NCI-H774 (cell line): Measurements from ENCODE around the gene SUGCT.
"Not testable (repeated sequence)": the region's sequence is repeated elsewhere in the genome, so short reads cannot be mapped to it uniquely, and the experiment has no call there.

ENCODE experiments used
- DNase-seq: peaks from one replicate; lab custom pipeline; 2025; lab: John Stamatoyannopoulos, UW

Gene SUGCT

DNA sequence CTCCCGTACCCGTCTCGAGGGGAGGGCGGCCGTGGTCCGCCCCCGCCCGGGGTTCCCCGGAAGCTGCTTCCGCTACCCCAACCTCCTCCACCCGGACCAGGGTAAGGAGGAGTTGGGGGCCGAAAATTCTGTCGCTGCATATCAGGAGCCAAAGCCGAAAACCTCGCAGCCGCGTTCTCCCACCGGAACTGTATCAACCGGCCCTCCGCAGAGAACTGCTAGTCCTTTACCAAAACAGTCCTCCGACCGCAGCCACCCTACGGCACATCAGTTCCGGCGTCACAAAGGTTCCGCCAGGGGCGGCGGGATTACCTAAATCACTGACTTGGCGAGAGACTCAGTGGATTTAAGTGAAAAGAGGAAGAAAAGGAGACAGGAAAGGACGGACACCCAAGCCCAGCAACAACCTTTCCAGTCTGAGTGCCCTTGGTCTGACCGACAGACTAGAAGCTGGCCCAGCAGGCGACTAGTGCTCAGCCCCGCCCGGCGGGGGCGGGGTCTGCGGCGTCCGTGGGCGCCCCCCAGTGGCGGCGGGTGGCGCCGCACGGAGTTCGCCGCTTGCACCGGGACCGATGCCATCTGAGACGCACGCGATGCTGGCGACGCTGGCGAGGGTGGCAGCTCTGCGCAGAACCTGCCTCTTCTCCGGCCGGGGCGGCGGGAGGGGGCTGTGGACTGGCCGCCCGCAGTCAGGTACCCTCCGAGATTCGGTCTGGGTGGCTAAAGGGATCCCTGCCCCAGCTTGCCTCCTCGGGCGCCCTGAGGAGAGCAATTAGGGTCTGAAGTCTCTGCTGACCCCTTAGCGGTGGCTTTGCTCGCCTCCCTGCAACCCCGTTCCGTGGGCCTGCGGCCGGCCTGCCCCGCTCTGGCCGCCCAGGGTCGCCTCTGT, at the start of gene SUGCT, which contains the start of gene MPLKIP:
Gene SUGCT, plus strand, starts transcription at position 578 of the 889 bp plus-strand sequence.
Gene MPLKIP, minus strand, starts transcription at position 195 of the 889 bp plus-strand sequence. Its CDS starts 55 bp downstream, at position 140.
- DNase-seq = peak; percentile 88

DNA sequence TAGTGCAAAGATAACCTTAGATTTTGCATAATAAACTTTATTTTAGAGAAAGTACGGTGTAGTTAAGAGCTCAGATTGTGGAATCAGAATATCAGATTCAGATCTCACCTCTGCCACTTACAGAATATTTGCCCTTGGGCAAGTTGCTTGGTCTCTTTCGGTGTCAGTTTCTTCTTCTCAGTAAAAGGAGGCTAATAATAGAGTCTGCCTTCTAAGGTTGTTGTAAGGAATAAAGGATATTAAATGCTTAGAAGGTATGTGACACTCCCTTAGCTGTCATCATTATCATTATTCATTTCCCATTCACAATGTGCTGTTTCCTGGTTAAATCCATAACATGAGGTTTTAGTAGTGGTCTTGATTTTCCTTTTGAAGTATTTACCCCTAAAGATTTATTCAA, 42.6 kb upstream of the SUGCT start:
- DNase-seq = no peak

GRCh38 chr7:40093631-40094350, 41.0 kb upstream of the SUGCT start:
- no peak for DNase-seq

DNA sequence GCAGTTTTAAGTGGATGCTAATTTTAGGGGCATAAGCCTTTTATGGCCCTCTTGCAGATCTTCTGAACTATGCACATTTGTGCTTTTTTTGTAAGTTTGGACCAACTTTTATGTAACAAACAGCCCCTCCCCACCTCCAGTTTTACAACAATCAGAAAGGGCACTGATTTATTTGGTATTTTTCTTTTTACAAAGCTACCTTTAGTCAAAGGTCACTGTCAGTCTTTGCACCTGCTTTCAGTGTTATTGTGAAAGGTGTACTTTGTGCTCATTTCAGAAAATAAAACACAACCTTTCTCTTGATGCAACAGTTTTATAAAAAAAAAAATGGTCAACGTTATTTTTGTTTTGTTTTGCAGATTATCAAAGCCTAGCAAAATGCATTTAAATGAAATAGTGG, 39.6 kb upstream of the SUGCT start:
- no peak for DNase-seq

DNA sequence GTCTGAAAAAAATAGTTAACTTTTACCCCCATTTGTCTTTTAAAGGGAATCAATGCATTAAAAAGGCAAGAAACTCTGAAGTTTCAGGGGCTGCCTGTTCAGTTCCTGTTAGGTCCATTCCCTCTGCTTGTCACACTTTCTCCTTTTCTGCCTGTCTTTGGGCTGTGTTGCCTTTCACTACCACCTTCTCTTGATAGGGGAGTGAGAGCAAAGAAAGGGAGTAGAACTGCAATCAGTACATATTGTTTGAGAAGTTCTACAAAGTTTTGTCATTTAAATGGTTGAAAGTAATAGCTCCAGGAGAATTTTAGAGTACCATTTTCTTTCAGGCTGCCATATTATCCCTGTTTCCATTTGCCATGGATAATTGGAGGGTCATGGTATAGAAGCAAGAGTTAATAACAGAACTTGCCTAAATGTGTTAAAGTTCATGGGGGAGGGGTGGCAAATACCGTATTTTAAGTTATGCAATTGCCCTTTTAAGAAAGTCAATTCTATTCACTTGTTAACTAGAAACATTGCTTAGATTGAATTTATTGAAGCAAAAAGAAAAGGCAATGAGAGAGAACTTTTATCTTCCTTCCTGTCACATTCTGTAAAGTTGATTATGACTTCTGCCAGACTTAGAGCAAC, 39.0 kb upstream of the SUGCT start:
- DNase-seq = no peak

GRCh38 chr7:40097728-40098127, 37.1 kb upstream of the SUGCT start:
- DNase-seq = no peak

DNA sequence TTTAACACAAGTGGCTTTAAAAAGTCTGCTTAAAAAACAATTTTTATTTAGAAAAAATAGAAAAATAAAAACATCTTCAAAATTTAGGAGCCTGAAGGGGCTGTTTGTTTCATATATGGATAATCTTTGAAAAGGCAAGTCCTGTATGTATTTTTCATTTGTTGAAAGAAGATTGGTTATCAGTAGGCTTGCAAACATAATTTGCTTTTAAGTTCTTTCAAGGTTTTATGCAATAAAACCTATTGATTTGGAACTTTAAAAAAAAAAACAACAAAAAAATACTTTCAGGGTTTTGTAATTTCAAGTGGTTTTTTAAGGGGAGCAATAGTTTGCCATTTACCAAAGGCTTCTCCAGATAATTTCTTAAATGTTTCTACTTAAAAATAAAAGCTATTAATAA, 36.0 kb upstream of the SUGCT start:
- DNase-seq = no peak

- DNase-seq = no peak
These were observed 35.0 kb upstream of the SUGCT start for GRCh38 chr7:40099837-40100236.

DNA sequence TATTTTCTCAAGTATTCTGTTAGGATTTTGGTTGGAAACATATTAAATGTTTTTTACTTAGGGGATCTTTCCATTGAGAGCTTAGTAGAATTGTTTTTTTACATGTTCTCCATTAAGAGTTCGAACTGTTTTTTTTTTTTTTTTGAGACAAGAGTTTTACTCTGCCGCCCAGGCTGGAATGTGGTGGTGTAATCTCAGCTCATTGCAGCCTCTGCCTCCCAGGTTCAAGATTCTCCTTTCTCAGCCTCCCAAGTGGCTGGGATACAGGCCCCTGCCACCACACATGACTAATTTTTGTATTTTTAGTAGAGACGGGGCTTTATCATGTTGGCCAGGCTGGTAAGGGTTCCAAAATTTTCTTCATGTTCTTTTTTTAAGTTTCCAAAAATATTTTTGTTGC, 33.6 kb upstream of the SUGCT start:
- DNase-seq = no peak

DNA sequence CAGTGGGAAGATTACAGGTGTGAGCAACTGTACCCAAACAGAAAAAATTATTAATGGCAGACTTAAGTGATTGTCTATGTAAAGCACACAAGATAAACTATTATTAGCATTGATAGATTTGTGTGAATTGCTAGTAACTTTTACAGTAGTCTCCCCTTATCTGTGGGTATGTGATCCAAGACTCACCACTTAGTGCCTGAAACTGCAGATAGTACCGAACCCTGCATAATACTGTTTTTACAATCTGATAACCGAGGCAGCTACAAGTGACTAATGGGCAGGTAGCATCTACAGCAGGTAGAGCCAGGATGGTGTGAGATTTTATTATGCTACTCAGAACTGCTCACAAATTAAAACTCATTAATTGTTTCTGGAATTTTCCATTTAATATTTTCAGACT, 31.9 kb upstream of the SUGCT start:
- no peak for DNase-seq

GRCh38 chr7:40105879-40106473, 28.8 kb upstream of the SUGCT start:
- no peak for DNase-seq

DNA sequence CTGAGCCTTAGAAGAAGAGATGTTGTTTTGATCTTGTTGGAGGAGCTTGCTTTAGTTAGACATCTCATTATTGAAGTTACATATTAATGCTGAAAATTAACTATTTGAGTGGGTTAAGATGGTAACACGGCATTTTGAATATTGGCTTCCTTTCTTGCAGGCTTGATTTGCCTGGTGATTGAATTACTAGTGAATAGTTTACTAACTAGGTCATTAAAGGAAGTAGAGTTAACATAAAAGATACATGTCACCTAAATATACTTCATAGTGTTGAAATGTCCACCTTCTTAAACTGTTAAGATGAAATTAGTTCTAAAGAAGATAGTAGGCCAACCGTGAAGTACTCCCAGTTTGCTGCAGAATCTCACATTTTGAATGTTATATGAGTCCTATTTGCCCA, 18.9 kb upstream of the SUGCT start:
- no peak for DNase-seq

DNA sequence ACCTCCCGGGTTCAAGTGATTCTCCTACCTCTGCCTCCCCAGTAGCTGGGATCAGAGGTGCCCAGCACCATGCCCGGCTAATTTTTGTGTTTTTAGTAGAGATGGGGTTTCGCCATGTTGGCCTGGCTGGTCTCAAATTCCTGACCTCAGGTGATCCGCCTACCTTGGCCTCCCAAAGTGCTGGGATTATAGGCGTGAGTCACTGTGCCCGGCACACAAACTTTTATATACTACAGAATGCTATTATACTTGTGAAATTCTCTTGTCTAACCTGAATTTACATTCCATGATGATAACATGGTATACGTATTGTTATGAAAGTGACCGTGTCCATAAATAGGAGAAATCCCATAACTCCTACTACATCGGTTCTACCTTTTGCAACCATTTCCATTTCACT, 17.6 kb upstream of the SUGCT start:
- not testable (repeated sequence) for DNase-seq

GRCh38 chr7:40118201-40118600, 16.6 kb upstream of the SUGCT start:
- not testable (repeated sequence) for DNase-seq

GRCh38 chr7:40120020-40120419, 14.8 kb upstream of the SUGCT start:
- DNase-seq = no peak

- DNase-seq = not testable (repeated sequence)
These were observed 12.5 kb upstream of the SUGCT start for GRCh38 chr7:40122100-40122939.

DNA sequence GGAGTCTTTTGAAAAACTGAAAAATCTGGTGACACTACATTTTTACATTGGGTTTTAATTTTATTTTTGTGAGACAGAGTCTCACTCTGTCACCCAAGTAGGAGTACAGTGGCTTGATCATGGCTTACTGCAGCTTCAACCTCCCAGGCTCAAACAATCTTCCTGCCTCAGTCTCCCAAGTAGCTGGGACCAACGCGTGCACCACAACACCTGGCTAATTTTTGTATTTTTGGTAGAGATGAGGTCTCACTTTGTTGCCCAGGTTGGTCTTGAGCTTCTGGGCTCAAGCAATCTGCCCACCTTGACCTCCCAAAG, 11.9 kb upstream of the SUGCT start:
- DNase-seq = no peak

DNA sequence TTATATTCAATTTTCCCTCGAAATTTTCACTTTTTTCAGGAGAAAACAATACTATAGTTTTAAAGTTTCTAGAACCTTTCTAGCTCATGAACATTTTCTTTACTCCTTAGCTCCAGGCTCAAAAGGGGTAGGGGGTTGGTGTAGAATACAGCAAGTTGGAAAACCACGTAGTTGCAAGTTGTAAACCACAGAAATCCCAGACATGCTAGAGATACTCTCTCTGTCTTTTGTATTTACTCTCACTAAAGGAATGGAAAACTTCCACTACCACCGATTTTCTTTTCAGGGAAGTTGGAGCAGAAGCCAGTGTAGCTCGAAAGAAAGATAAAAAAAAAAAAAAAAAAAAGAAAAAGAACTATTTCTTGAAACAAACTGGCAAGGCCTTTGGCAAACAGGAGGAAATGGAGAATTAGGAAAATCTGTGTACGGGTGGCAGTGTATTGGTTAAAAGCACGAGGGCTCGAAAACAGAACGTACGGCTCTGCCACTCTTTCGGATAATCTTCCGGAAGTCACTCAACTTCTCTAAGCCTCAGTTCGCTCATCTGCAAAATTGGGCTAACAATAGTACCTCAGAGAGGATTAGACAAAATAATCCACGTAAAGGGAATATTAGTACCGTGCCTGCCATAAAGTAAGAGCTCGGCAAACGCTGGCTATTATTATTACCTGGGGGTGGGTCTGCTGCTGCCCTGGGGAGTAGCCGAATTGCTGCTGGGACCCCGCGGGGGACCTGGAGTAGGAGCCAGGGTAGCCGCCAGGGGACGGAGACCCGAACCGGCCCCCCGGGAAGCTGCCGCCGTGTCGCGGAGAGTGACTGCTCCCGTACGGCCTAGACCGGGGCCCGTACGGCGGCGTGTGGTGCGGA, 1.0 kb upstream of the SUGCT start:
- no peak for DNase-seq

DNA sequence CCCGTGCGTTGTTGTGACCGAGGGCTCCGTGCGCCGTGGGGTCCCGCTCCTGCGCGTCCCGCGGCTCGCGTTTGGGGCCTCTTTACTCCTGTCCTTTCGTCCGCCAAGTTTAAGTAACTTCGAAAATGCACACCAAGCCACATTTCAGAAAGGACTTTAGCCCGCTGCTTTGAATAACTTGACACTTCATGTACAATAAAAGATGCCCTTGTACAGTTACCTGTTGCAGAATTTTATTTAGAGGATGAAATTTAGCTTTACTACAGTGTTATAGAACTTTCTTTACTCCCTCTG, 459 bp downstream of the SUGCT start:
- DNase-seq = no peak

- no peak for DNase-seq
These were observed 2.8 kb downstream of the SUGCT start for GRCh38 chr7:40137563-40137962.

DNA sequence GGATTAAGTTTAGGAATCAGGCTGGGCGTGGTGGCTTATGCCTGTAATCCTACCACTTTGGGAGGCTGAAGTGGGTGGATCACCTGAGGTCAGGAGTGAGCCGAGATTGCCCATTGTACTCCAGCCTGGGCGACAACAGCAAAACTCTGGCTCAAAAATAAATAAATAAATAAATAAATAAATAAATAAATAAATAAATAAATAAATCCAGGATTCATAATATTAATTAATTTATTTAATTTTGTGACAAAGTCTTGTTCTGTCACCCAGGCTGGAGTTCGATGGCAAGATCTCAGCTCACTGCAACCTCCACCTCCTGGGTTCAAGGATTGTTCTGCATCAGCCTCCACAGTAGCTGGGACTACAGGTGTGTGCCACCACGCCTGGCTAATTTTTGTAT, 4.2 kb downstream of the SUGCT start:
- DNase-seq = no peak
